ENCODE measurements around the gene TVP23B. TPM values are rescaled to one million over a fixed set of nuclear protein-coding genes. Genes with fewer than 3 reads are reported as not detected.
"Not testable (repeated sequence)": the region's sequence is repeated elsewhere in the genome, so short reads cannot be mapped to it uniquely, and the experiment has no call there.

TVP23B gene
- total and polyA plus RNA-seq, 2 donors (not counting 1 experiment from before 2014, with no cell fraction given): 6.6 to 37.1 TPM

DNA sequence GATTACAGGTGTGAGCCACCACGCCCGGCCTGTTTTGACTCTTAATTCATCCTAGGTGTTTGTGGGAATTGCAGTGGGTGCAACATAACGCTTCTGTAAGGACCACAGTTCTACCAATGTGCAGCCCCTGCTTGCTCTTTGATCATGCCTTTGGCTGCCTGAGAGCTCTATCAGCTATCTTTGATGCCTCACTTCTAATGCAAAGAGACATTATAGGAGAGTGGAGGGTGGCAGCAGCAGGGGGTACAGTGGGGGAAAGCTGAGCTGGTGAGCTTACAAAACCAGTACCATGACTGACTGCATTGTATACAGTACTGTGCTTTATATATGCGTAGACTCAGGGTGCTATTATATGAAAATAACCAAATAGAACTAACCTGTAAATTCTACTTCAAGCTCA lies 10.4 kb upstream of the TVP23B start:
- H3K36me3 ChIP-seq (replicated peaks in 1 of 2; ENCODE audit: control extremely low read depth in 1 of 2, control insufficient read depth in 1 of 2, extremely low read depth in 1 of 2, insufficient read depth in 2 of 2, low read length in 1 of 2); H3K79me2 ChIP-seq (ENCODE audit: control insufficient read depth, insufficient read depth, low read length); H3K4me3 Mint-ChIP-seq; H3K9me3 Mint-ChIP-seq (ENCODE audit: insufficient read depth); ATAC-seq (ENCODE audit: low read depth); H3K9ac ChIP-seq (ENCODE audit: low read length); H3K4me1 Mint-ChIP-seq; POLR2A ChIA-PET; H4K20me1 ChIP-seq (ENCODE audit: control insufficient read depth, insufficient read depth, low read length, poor library complexity, severe bottlenecking); DNase-seq; H3K4me1 ChIP-seq (ENCODE audit: control insufficient read depth in 2 of 2, insufficient read depth in 2 of 2, low read length in 2 of 2); intact Hi-C loops (cut with micrococcal nuclease); H3K27me3 ChIP-seq (replicated peaks in 1 of 4; ENCODE audit: control extremely low read depth in 1 of 4, control insufficient read depth in 3 of 4, insufficient read depth in 4 of 4, low read length in 3 of 4); H3K27ac Mint-ChIP-seq; H3K4me2 ChIP-seq (replicated peaks; ENCODE audit: low read depth, low read length, poor library complexity, severe bottlenecking); CTCF ChIA-PET; H3K4me3 ChIP-seq (ENCODE audit: control extremely low read depth in 1 of 5, extremely low read depth in 1 of 5, insufficient read depth in 1 of 5, low read depth in 2 of 5, low read length in 4 of 5); H2AFZ ChIP-seq (ENCODE audit: insufficient read depth, low read depth, low read length, poor library complexity, severe bottlenecking); H3K27ac ChIP-seq (ENCODE audit: low read length in 2 of 2); H3K9me3 ChIP-seq (ENCODE audit: control extremely low read depth in 1 of 3, control insufficient read depth in 2 of 3, insufficient read depth in 1 of 3, low read length in 2 of 3): not testable (repeated sequence)
- peaks cover 19% of the 10 kb centered on the region for H3K27me3 Mint-ChIP-seq
- WGBS (ENCODE audit: insufficient coverage): no CpG with 5 or more reads among the region's 4 CpGs

- not testable (repeated sequence) for H3K4me1 ChIP-seq (ENCODE audit: control insufficient read depth in 2 of 2, insufficient read depth in 2 of 2, low read length in 2 of 2)
These were observed 9.9 kb upstream of the TVP23B start for GRCh38 chr17:18771066-18771465.

DNA sequence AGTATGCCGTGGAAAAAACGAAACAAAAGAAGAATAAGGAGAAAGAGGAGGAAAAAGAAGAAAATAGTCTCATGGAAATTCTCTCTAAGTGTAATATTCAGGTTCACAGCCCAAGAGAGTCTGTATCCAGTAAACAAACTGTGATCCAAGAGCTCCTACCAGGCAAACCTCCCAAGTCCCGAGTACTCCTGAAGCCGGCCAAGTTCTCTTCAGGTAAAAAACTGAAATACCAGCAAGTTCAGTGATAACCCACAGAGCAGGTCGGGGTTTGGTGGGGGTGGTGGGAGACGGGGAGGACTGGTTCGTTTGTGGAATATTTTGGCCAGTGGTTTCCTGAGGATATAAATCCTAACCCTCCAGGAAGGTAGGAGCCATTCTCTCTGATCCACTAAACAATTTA lies 8.5 kb upstream of the TVP23B start:
- Histone ChIP-seq H2AFZ (ENCODE audit: insufficient read depth, low read depth, low read length, poor library complexity, severe bottlenecking) (no peak overlapping the region), H3K4me2 (replicated peaks; ENCODE audit: low read depth, low read length, poor library complexity, severe bottlenecking) (no peak overlapping the region), H3K9me3 (ENCODE audit: control extremely low read depth in 1 of 3, control insufficient read depth in 2 of 3, insufficient read depth in 1 of 3, low read length in 2 of 3) (no peaks in the 10 kb centered on the region), H3K27me3 (replicated peaks in 1 of 4; ENCODE audit: control extremely low read depth in 1 of 4, control insufficient read depth in 3 of 4, insufficient read depth in 4 of 4, low read length in 3 of 4) (peaks cover 0 to 4% (median 0%) of the 10 kb centered on the region in 4 experiments), H3K27ac (ENCODE audit: low read length in 2 of 2) (no peak overlapping the region), H3K9ac (ENCODE audit: low read length) (no peak overlapping the region), H3K36me3 (replicated peaks in 1 of 2; ENCODE audit: control extremely low read depth in 1 of 2, control insufficient read depth in 1 of 2, extremely low read depth in 1 of 2, insufficient read depth in 2 of 2, low read length in 1 of 2) (no peaks in the 10 kb centered on the region), H3K79me2 (ENCODE audit: control insufficient read depth, insufficient read depth, low read length) (no peaks in the 10 kb centered on the region), H3K4me1 (ENCODE audit: control insufficient read depth in 2 of 2, insufficient read depth in 2 of 2, low read length in 2 of 2) (no peaks in the 10 kb centered on the region), H4K20me1 (ENCODE audit: control insufficient read depth, insufficient read depth, low read length, poor library complexity, severe bottlenecking) (no peaks in the 10 kb centered on the region), H3K4me3 (ENCODE audit: control extremely low read depth in 1 of 5, extremely low read depth in 1 of 5, insufficient read depth in 1 of 5, low read depth in 2 of 5, low read length in 4 of 5) (no peak overlapping the region)
- no peak for ATAC-seq (ENCODE audit: low read depth)
- Mint-ChIP-seq H3K27me3 (peaks cover 20% of the 10 kb centered on the region), H3K4me1 (no peaks in the 10 kb centered on the region), H3K4me3 (no peak overlapping the region), H3K9me3 (ENCODE audit: insufficient read depth) (no peaks in the 10 kb centered on the region), H3K27ac (no peak overlapping the region)
- TF ChIP-seq CTCF (IDR thresholded peaks at IDR 0.05) (no peak), EZH2 (IDR thresholded peaks at IDR 0.05; ENCODE audit: borderline replicate concordance, insufficient read depth, low read depth, low read length, poor library complexity, severe bottlenecking) (no peak)
- POLR2A ChIA-PET: no interaction called here
- no CpG with 5 or more reads among the region's 7 CpGs for WGBS (ENCODE audit: insufficient coverage)
- intact Hi-C loops (cut with micrococcal nuclease): no loop called here
- CTCF ChIA-PET: no interaction called here
- no peak for DNase-seq

More at GRCh38 chr17:18771066-18771465, 9.9 kb upstream of the TVP23B start:
- H3K4me3 ChIP-seq (ENCODE audit: control extremely low read depth in 1 of 5, extremely low read depth in 1 of 5, insufficient read depth in 1 of 5, low read depth in 2 of 5, low read length in 4 of 5); DNase-seq; H3K79me2 ChIP-seq (ENCODE audit: control insufficient read depth, insufficient read depth, low read length); H3K27me3 ChIP-seq (replicated peaks in 1 of 4; ENCODE audit: control extremely low read depth in 1 of 4, control insufficient read depth in 3 of 4, insufficient read depth in 4 of 4, low read length in 3 of 4); CTCF ChIA-PET; H3K27ac ChIP-seq (ENCODE audit: low read length in 2 of 2); H3K4me1 Mint-ChIP-seq; H3K9ac ChIP-seq (ENCODE audit: low read length); H3K27ac Mint-ChIP-seq; H3K9me3 ChIP-seq (ENCODE audit: control extremely low read depth in 1 of 3, control insufficient read depth in 2 of 3, insufficient read depth in 1 of 3, low read length in 2 of 3); H4K20me1 ChIP-seq (ENCODE audit: control insufficient read depth, insufficient read depth, low read length, poor library complexity, severe bottlenecking); POLR2A ChIA-PET; H3K4me3 Mint-ChIP-seq; H2AFZ ChIP-seq (ENCODE audit: insufficient read depth, low read depth, low read length, poor library complexity, severe bottlenecking); H3K9me3 Mint-ChIP-seq (ENCODE audit: insufficient read depth); intact Hi-C loops (cut with micrococcal nuclease); ATAC-seq (ENCODE audit: low read depth); H3K4me2 ChIP-seq (replicated peaks; ENCODE audit: low read depth, low read length, poor library complexity, severe bottlenecking); H3K36me3 ChIP-seq (replicated peaks in 1 of 2; ENCODE audit: control extremely low read depth in 1 of 2, control insufficient read depth in 1 of 2, extremely low read depth in 1 of 2, insufficient read depth in 2 of 2, low read length in 1 of 2): not testable (repeated sequence)
- H3K27me3 Mint-ChIP-seq: peaks cover 20% of the 10 kb centered on the region
- WGBS (ENCODE audit: insufficient coverage): no CpG with 5 or more reads among the region's 4 CpGs
